ENCODE data around the gene CDKL4.

CDKL4 gene

GRCh38 chr2:39225567-39225966 is 18.2 kb downstream of the CDKL4 start:
- peaks cover 2% of the 10 kb centered on the region for H3K4me1 ChIP-seq (ENCODE audit: control insufficient read depth, insufficient read depth, low read depth, low read length)
- no peak overlapping the region for H2BK12ac ChIP-seq (ENCODE audit: low read length in 2 of 2)
- no peak overlapping the region for H2BK120ac ChIP-seq (ENCODE audit: low read depth, low read length)
- H2AFZ ChIP-seq (ENCODE audit: low read depth, low read length) = no peak overlapping the region
- H3K27me3 ChIP-seq (ENCODE audit: control insufficient read depth in 1 of 2, insufficient read depth in 1 of 2, low read length in 2 of 2) = no peaks in the 10 kb centered on the region
- no peak overlapping the region for H4K8ac ChIP-seq (ENCODE audit: low read length)
- no peak overlapping the region for H3K18ac ChIP-seq (ENCODE audit: low read depth in 1 of 2, low read length in 2 of 2)
- no peaks in the 10 kb centered on the region for H3K79me1 ChIP-seq (replicated peaks; ENCODE audit: low read length, poor library complexity, severe bottlenecking)
- H3K27ac ChIP-seq (ENCODE audit: low read length, poor library complexity, severe bottlenecking) = no peak overlapping the region
- H3K9me3 ChIP-seq (ENCODE audit: control insufficient read depth, low read length) = no peaks in the 10 kb centered on the region
- H3K4me2 ChIP-seq (ENCODE audit: low read length, poor library complexity, severe bottlenecking) = no peak overlapping the region
- H3K4ac ChIP-seq (ENCODE audit: low read depth in 1 of 2, low read length in 2 of 2) = no peak overlapping the region
- H3K36me3 ChIP-seq (ENCODE audit: control insufficient read depth in 1 of 2, insufficient read depth in 2 of 2, low read depth in 1 of 2, low read length in 2 of 2) = peaks cover 0 to 9% of the 10 kb centered on the region in 2 experiments
- no peak overlapping the region for H2AK5ac ChIP-seq (ENCODE audit: low read length, severe bottlenecking)
- H4K91ac ChIP-seq (ENCODE audit: low read length) = no peak overlapping the region
- no CpG with 5 or more reads among the region's 1 CpG for WGBS
- H3K4me3 ChIP-seq (ENCODE audit: insufficient read depth in 1 of 2, low read depth in 1 of 2, low read length in 2 of 2) = no peak overlapping the region
- H3K14ac ChIP-seq (ENCODE audit: low read length in 2 of 2) = no peak overlapping the region
- DNase-seq = no peak
- no peak overlapping the region for H3K23ac ChIP-seq (ENCODE audit: low read length in 2 of 2)
- no peak overlapping the region for H3K9ac ChIP-seq (ENCODE audit: low read length)
- no peak overlapping the region for H2BK5ac ChIP-seq (ENCODE audit: low read depth, low read length, poor library complexity, severe bottlenecking)
- H2BK15ac ChIP-seq (ENCODE audit: low read depth, poor library complexity, severe bottlenecking) = no peak overlapping the region

GRCh38 chr2:39223909-39224308 is 19.9 kb downstream of the CDKL4 start:
- no peak overlapping the region for H3K4me2 ChIP-seq (ENCODE audit: low read length, poor library complexity, severe bottlenecking)
- H4K91ac ChIP-seq (ENCODE audit: low read length) = no peak overlapping the region
- no peak overlapping the region for H3K9ac ChIP-seq (ENCODE audit: low read length)
- H3K27ac ChIP-seq (ENCODE audit: low read length, poor library complexity, severe bottlenecking) = no peak overlapping the region
- no peak overlapping the region for H2AK5ac ChIP-seq (ENCODE audit: low read length, severe bottlenecking)
- WGBS = no CpG with 5 or more reads among the region's 1 CpG
- no peak overlapping the region for H2BK15ac ChIP-seq (ENCODE audit: low read depth, poor library complexity, severe bottlenecking)
- H3K9me3 ChIP-seq (ENCODE audit: control insufficient read depth, low read length) = no peaks in the 10 kb centered on the region
- no peaks in the 10 kb centered on the region for H3K79me1 ChIP-seq (replicated peaks; ENCODE audit: low read length, poor library complexity, severe bottlenecking)
- no peak overlapping the region for H2BK120ac ChIP-seq (ENCODE audit: low read depth, low read length)
- H2BK12ac ChIP-seq (ENCODE audit: low read length in 2 of 2) = no peak overlapping the region
- no peaks in the 10 kb centered on the region for H3K27me3 ChIP-seq (ENCODE audit: control insufficient read depth in 1 of 2, insufficient read depth in 1 of 2, low read length in 2 of 2)
- H3K4me3 ChIP-seq (ENCODE audit: insufficient read depth in 1 of 2, low read depth in 1 of 2, low read length in 2 of 2) = no peak overlapping the region
- H3K23ac ChIP-seq (ENCODE audit: low read length in 2 of 2) = no peak overlapping the region
- peaks cover 2% of the 10 kb centered on the region for H3K4me1 ChIP-seq (ENCODE audit: control insufficient read depth, insufficient read depth, low read depth, low read length)
- no peak overlapping the region for H4K8ac ChIP-seq (ENCODE audit: low read length)
- H3K14ac ChIP-seq (ENCODE audit: low read length in 2 of 2) = no peak overlapping the region
- no peak overlapping the region for H3K4ac ChIP-seq (ENCODE audit: low read depth in 1 of 2, low read length in 2 of 2)
- no peak overlapping the region for H2BK5ac ChIP-seq (ENCODE audit: low read depth, low read length, poor library complexity, severe bottlenecking)
- H3K36me3 ChIP-seq (ENCODE audit: control insufficient read depth in 1 of 2, insufficient read depth in 2 of 2, low read depth in 1 of 2, low read length in 2 of 2) = peaks cover 0 to 9% of the 10 kb centered on the region in 2 experiments
- H3K18ac ChIP-seq (ENCODE audit: low read depth in 1 of 2, low read length in 2 of 2) = no peak overlapping the region
- no peak overlapping the region for H2AFZ ChIP-seq (ENCODE audit: low read depth, low read length)
- no peak for DNase-seq

- Histone ChIP-seq H2BK120ac (ENCODE audit: low read depth, low read length) (no peak overlapping the region), H3K4me3 (ENCODE audit: insufficient read depth in 1 of 2, low read depth in 1 of 2, low read length in 2 of 2) (no peak overlapping the region), H3K14ac (ENCODE audit: low read length in 2 of 2) (no peak overlapping the region), H4K91ac (ENCODE audit: low read length) (no peak overlapping the region), H2AK5ac (ENCODE audit: low read length, severe bottlenecking) (no peak overlapping the region), H3K9ac (ENCODE audit: low read length) (no peak overlapping the region), H3K23ac (ENCODE audit: low read length in 2 of 2) (no peak overlapping the region), H3K4me2 (ENCODE audit: low read length, poor library complexity, severe bottlenecking) (no peak overlapping the region), H2BK12ac (ENCODE audit: low read length in 2 of 2) (no peak overlapping the region), H3K36me3 (ENCODE audit: control insufficient read depth in 1 of 2, insufficient read depth in 2 of 2, low read depth in 1 of 2, low read length in 2 of 2) (peaks cover 0 to 9% of the 10 kb centered on the region in 2 experiments), H3K4me1 (ENCODE audit: control insufficient read depth, insufficient read depth, low read depth, low read length) (no peaks in the 10 kb centered on the region), H3K27me3 (ENCODE audit: control insufficient read depth in 1 of 2, insufficient read depth in 1 of 2, low read length in 2 of 2) (no peaks in the 10 kb centered on the region), H3K27ac (ENCODE audit: low read length, poor library complexity, severe bottlenecking) (no peak overlapping the region), H3K9me3 (ENCODE audit: control insufficient read depth, low read length) (no peaks in the 10 kb centered on the region), H3K18ac (ENCODE audit: low read depth in 1 of 2, low read length in 2 of 2) (no peak overlapping the region), H2BK5ac (ENCODE audit: low read depth, low read length, poor library complexity, severe bottlenecking) (no peak overlapping the region), H2BK15ac (ENCODE audit: low read depth, poor library complexity, severe bottlenecking) (no peak overlapping the region), H2AFZ (ENCODE audit: low read depth, low read length) (no peak overlapping the region), H3K4ac (ENCODE audit: low read depth in 1 of 2, low read length in 2 of 2) (no peak overlapping the region), H3K79me1 (replicated peaks; ENCODE audit: low read length, poor library complexity, severe bottlenecking) (no peaks in the 10 kb centered on the region), H4K8ac (ENCODE audit: low read length) (no peak overlapping the region)
- peak; percentile 10 for DNase-seq
- 99% methylated on average over 3 of the region's 3 CpGs for WGBS
Observed at GRCh38 chr2:39221459-39221858, 22.3 kb downstream of the CDKL4 start.

GRCh38 chr2:39220136-39220535 is 23.6 kb downstream of the CDKL4 start:
- no peaks in the 10 kb centered on the region for H3K9me3 ChIP-seq (ENCODE audit: control insufficient read depth, low read length)
- no peak overlapping the region for H2BK120ac ChIP-seq (ENCODE audit: low read depth, low read length)
- no peak overlapping the region for H3K27ac ChIP-seq (ENCODE audit: low read length, poor library complexity, severe bottlenecking)
- H3K9ac ChIP-seq (ENCODE audit: low read length) = no peak overlapping the region
- no peak overlapping the region for H4K91ac ChIP-seq (ENCODE audit: low read length)
- no peak for DNase-seq
- H3K79me1 ChIP-seq (replicated peaks; ENCODE audit: low read length, poor library complexity, severe bottlenecking) = no peaks in the 10 kb centered on the region
- H3K4me2 ChIP-seq (ENCODE audit: low read length, poor library complexity, severe bottlenecking) = no peak overlapping the region
- no peak overlapping the region for H2AK5ac ChIP-seq (ENCODE audit: low read length, severe bottlenecking)
- no peak overlapping the region for H3K4me3 ChIP-seq (ENCODE audit: insufficient read depth in 1 of 2, low read depth in 1 of 2, low read length in 2 of 2)
- H3K4me1 ChIP-seq (ENCODE audit: control insufficient read depth, insufficient read depth, low read depth, low read length) = no peaks in the 10 kb centered on the region
- H3K18ac ChIP-seq (ENCODE audit: low read depth in 1 of 2, low read length in 2 of 2) = no peak overlapping the region
- no peak overlapping the region for H2BK15ac ChIP-seq (ENCODE audit: low read depth, poor library complexity, severe bottlenecking)
- no peaks in the 10 kb centered on the region for H3K27me3 ChIP-seq (ENCODE audit: control insufficient read depth in 1 of 2, insufficient read depth in 1 of 2, low read length in 2 of 2)
- H4K8ac ChIP-seq (ENCODE audit: low read length) = no peak overlapping the region
- H2AFZ ChIP-seq (ENCODE audit: low read depth, low read length) = no peak overlapping the region
- no peak overlapping the region for H2BK12ac ChIP-seq (ENCODE audit: low read length in 2 of 2)
- peaks cover 0 to 9% of the 10 kb centered on the region in 2 experiments for H3K36me3 ChIP-seq (ENCODE audit: control insufficient read depth in 1 of 2, insufficient read depth in 2 of 2, low read depth in 1 of 2, low read length in 2 of 2)
- no peak overlapping the region for H3K23ac ChIP-seq (ENCODE audit: low read length in 2 of 2)
- 92% methylated on average over 2 of the region's 2 CpGs for WGBS
- no peak overlapping the region for H2BK5ac ChIP-seq (ENCODE audit: low read depth, low read length, poor library complexity, severe bottlenecking)
- H3K14ac ChIP-seq (ENCODE audit: low read length in 2 of 2) = no peak overlapping the region
- no peak overlapping the region for H3K4ac ChIP-seq (ENCODE audit: low read depth in 1 of 2, low read length in 2 of 2)

Measured in mesenchymal stem cell (in vitro differentiated cells and primary cell).